DMS114 treated with DMSO at 0.1 percent for 48 hours (cell line): ENCODE results near the gene SH3BP2.

Source experiments
- DNase-seq: peaks from one replicate; lab custom pipeline; 2025; ENCODE audit not compliant: unreplicated experiment; lab: John Stamatoyannopoulos, UW

The SH3BP2 gene

DNA sequence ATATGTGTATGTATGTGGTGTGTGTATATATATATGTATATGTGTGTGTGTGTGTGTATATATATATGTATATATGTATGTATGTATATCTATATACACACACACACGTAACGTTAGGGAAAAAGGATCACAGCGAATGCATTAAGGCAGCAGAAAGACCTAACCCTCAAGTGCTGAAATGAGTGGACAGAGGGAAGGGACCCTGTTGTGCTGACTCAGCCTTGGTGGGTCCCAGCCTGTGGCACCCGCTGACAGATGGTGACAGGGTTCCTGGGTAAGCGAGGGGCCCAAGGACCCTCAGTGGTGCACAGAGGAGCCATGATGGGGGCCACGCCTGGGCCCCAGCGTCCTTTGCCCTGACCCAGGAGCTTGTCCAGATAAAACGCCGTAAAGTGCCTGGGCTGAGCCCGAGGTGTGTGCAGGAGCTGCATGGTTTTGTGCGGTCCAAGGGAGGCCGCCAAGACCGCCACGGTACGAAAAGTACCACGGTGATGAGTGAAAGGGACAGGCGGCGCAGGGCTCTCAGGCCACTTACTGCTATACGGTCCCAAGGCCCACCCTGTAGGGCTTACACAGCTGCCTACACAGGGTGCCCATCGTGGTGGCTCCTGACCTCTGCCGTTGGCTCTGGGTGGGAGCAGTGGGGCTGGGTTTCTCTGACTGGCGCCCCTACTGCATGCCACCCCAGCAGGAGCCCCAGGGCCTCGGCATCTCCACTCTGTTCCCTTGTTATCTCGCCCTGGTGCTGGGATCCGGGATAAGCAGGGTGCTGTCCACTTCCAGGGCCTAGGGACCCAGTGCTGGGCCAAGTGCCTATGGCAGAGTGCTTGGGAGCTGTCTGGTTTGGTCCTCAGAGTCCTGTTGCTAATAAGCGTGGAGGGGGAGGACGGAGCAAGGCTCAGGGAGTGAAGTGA, 10.0 kb downstream of the SH3BP2 start:
- no peak for DNase-seq

DNA sequence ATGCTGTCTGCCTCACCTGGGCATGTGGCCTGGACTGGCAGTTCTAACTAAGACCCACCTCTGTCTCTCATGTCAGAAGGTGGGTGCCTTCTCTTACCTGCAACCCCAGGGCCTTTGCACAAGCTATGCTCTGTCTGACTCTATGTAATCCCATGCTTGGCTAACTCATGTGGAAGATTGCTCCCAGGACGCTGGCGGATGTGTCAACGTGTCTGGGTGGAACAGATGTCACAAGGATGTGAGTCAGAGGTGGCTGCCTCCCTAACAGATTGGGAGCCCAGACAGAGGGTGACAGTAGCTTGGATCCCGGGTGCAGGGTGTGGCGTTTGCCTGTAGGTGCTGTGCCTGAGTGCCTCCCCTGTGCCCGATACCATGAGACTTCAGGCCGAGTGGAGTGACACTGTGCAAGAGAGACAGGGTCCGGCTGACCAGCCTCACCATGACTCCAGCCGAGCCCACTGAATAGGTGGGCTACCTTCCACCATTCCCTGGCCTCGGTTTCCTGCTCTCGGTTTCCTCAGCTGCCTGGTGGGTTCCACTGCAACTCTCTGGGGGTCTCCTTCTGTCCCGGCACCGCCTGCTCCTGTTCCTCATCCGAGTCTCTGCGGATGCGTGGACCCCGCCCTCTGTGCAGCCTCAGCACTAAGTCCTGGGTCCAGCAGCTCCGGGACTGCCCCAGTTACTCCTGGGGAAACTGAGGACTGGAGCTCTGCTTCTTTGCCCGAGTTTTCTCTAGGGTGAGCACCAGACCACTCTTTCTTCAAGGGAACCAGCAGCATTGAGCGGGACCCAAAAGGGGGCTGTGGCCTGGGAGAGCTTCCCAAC, 11.0 kb downstream of the SH3BP2 start:
- no peak for DNase-seq

DNA sequence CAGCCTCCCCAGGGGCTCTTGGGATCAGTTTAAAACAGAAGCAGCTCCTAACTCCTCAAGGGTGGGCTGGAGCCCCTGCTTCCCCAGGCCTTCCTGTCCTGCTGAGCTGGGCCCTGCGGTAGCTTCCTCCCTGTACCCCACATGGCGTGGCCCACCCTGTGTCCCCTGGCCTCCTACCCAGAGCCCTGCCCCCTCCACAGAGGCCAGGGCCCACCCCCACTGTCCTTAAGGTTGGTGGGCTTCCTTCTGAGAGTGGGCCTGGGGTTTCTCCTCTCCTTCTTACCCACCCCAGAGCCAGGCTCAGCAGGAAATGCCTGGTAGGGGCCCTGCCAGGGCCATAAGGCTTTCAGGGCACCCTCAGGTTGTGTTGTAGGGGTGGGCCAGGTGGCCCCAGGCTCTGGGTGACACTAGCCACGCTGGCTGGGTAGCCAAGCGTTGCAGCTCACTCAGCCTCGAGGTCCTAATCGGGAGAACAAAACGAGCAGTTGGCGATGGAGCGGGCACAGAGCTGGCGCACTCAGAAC, 11.6 kb downstream of the SH3BP2 start:
- DNase-seq, result no peak

DNA sequence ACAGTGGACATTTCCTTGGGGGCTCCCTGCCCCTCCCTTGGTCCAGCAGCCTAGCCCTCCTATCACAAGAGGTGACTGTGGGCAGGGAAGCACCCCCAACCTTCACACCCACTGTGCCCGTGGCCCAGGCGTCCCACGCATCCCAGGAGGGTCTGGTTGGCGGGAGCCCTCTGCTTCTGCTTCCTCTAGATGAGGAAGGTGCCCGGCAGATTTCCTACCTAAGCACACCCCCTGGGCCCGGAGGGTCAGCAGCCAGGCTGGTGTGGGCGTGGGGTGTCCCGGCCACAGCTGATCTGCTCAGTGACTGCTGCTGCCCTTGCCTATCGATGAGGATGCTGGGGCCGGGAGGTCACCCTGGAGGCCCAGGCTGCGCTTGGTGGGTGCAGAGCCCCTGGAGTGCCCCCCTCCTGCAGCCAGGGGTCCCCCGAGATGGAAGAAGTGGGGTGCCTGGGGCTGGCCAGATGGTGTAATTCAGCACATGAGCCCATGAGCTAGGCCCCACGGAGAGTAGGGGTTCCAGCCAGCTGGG, 12.2 kb downstream of the SH3BP2 start:
- DNase-seq, result no peak

DNA sequence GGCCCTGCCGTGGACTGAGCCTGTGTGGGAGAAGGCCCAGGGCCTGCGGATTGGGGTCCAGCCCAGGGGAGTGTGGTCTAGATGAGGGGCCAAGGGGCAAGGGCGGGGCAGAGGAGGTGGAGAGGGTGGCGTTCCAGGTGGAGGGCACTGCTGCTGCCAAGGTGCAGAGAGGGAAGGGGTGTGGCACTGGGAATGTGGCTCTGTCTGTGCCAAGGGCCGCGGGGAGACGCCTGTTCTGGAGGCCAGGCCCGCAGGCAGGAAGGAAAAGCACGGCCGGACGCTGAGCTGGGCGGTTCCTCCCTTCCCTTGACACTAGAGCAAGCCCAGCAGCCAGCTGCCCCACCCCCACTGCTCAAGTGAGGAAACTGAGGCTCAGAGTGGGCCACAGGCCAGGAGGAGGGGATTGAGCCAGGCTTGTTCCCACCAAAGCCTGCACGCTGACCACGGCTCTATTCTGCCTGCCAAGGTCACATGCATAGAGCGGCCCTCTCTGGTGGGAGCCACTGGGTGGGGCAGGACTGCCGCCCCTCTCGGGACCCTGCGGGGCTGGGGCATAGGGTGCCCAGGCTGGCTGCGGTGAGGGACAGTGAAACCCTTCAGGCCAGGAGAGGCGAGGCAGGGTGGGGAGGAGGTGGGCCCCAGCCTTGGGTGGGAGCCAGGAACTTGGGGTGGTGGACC, 13.0 kb downstream of the SH3BP2 start:
- DNase-seq, result no peak

DNA sequence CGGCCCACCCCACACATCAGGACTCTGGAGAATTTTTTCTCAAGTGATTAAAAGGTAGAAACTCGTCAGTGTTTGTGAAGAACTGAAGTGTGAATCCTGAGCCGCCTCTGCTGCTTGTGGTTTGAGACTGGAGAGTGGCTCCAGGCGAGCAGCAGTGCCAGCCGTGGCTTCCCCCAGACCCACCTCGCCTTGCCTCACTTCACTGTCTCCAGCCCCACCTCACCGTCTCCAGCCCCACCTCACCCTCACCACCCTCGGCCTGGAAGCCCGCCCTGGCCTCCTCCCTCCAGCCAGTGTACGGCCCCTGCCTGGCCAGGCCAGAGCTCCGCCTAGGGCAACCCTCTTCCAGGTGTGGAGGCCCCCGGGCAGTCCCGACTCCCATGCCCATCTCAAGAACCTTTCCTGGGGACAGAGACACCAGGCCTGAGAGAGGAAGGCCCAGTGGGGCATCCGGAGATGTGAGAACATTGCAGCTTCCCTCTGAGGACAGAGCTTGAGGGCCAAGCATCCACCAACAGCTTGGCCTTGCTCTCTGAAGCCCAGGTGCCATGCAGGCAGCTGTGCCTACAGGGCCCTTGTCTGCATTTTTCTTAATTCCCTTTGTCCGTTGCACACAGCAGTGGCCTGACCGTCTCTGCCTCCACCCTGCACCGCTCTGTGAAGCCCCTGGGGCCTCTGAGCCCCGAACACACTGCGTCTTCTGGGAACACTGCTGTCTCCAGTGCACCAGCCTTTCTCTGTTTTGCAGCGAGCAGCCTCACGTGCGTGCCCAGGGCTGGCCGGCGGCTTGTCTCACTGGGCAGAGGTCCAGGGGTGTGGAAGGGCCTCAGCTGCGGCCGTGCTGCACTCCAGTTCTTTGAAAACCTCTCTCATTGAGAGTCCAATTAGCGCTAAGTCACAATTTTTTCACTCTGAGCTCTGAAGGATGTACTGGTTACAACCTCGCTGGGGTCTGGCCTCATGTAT, 13.8 kb downstream of the SH3BP2 start:
- no peak for DNase-seq

DNA sequence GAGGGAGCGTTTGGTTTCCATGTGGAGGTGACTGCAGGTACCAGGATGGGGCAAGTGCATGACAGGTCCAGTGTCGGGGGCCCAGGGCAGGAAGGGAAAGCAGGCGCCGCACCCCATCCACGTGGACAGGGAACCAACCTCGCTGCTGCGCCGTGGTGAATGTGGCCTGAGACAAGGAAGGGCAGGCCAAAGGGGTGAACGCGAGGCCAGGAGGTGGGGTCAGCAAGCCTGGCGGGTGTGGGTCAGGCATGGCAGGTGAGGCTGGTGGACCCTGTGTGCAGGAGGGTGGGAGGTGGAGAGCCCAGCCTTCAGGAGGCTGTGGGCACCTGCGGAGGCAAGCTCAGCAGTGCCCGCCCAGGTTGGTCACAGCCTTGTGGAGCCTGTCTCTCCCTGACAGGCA, 14.7 kb downstream of the SH3BP2 start:
- no peak for DNase-seq

DNA sequence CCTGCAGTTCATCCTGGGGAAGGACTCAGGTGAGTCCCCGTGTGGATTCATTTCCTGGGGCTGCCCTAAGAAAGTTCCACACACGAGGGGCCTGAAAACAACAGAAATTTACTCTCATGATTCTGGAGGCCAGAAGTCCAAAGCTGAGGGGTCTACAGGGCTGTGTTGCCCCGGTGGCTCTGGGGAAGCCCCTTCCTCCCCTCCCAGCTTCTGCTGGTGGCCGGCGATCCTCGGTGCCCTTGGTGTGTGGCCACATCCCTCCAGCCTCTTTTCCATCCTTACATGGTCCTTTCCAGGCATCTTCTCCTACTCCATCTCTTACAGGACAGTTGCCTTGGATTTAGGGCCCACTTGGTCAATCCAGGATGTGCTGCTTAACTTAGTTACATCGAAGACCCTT, 15.1 kb downstream of the SH3BP2 start:
- no peak for DNase-seq

DNA sequence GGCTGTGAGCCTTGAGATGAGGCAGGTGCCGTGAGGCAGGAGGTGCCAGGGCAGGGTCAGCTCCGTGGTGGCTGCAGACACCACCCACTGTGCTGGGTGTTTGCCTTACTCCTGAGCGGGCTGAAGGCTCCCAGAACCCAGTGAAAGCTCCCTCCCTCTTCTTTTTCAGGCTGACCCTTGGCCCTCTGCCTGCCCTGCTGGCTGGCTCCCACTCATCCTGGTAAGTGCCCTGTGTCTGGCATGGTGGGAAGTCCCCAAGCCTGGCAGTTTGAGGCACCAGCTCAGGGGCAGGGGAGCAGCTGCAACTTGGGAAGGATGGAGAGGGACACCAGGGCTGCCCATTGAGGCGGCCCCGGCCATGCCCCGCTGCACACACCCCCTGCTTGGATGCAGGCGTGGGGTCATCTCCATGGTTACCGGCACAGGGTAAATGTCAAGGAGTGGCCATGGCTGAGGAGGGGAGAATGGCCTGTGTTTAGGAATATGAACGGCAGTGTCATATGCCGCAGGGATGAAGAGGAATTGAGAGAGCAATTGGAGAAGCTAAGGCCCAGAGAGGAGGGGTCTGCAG, 16.8 kb downstream of the SH3BP2 start:
- no peak for DNase-seq

DNA sequence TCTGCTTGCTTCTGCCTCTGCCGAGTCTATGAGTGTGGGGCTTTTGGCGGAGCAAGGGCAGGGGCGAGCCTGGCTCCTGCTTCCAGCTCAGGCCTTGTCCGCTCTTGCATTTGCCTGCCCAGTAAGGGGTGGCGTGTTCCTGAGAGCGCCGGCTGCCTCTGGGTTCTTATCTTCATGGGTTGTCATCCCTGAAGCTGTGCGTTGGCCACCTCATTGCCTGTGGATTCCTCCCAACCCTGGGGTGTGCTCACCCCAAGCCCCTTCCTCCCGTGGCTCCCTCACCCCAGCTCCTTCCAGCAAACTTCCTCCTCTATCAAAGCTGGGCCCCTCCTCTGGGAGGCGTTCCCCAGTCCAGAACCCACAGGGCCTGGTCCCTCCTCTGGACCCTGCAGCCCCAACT, 17.5 kb downstream of the SH3BP2 start:
- DNase-seq, result no peak

DNA sequence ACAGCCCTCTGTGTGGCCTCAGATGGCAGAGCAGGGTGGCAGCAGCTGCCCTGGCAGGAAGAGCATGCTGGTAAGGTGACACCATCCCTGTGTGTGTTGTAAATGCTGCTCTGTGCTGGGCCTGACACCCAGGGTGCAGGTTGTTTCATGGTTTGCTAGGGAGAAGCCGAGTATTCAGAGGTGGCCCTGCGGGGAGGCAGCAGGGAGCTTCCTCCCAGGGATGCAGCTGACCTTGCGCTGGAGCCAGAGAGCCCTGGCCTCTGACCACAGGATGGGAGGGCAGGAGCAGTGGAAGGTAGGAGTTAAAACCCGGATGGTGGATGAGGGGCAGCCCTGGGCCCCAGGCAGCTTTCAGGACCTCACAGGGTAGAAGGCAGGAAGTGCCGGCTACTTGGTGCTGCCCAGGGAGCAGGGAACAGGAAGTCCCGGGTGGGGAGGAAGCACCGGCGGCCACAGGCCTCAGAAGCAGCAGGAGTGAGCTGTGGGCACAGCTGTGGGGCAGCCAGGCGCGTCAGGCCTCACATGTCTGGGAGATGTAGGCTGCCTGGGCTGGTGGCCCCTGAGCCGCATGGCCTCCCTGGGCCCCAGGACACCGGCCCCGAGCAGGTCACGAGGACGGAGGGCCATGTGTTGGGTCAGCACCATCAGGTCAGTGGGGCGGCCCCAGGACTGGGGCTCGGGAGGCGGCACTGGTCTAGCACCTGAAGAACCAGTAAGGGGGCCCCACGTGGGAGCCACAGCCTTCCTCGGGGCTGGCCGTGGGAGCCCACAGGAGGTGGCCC, 19.1 kb downstream of the SH3BP2 start:
- no peak for DNase-seq

DNA sequence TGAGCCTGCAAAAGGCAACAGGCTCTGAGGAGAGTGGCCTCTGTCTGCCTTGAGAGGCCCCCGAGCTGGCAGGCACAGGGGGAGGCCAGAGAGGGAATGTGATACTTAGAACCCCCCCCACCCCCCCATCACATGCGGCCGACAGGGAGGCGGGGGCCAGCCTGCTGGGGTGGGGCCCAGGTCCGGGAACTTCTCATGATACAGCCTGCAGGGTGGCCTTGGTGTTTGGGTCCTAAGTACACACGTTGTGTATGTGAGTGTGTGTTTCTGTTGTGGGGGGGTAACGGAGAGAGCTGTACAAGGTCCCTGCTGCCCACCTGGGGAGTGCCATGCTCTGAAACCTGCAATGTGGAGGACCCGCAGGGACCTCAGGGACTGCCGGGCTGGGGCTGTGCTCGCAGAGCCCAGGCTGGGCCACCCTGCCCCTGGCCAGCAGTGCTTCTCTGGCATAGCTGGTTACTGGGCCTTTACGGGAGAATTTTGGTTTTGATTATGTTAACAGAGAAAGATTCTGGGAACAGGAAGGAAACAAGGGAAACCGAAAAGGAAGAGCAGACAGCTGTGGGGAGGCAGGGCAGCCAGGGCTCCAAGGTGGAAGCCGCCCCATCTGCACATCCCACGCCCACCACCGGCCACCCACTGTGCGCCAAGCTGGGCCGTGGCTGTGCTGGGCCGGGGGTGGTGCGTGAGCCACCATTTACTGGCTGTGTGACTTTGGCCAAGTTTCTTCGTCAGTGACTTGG, 19.9 kb downstream of the SH3BP2 start:
- DNase-seq, result no peak

DNA sequence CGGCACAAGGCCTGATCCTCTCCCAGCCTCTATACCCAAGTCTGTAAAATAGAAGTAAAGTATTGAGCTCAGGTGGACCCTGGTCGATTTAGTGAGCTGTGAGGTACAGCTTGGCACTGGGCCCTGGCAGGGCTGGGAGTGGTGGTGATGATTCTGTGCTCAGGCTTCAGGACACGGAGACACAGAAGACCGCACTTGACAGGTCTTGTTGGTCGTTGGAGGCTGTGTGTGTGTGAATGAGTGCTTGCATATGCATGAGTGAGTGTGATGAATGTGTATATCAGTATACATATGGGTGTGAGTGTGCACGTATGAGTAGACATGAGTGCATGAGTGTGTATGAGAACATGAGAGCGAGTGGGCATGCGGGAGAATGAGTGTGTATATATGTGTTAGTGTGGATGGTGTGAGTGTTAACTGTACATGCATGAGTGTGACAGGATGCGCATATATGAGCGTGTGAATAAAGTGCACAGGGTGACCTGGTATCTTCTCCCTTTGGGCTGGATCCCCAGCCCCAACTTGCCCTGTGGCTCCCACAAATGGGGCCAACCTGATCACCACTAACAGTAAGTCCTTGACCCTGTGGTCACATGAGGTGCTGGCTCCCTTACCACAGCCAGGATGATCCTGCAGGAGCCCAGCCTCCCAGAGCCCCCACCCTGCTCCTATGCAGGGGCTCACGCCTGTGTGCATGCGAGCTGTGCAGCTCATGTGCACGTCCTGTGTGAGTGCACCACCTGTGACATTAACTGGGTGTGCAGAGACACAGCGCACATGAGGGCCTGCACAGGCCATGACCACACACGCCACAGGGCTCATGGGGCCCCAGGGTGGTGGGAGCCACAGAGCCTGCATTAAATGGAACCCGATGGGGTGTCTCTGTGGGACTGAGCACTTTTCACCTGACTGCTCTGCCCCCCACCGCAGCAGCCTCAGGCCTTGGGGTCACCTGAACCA, 20.8 kb downstream of the SH3BP2 start:
- no peak for DNase-seq

DNA sequence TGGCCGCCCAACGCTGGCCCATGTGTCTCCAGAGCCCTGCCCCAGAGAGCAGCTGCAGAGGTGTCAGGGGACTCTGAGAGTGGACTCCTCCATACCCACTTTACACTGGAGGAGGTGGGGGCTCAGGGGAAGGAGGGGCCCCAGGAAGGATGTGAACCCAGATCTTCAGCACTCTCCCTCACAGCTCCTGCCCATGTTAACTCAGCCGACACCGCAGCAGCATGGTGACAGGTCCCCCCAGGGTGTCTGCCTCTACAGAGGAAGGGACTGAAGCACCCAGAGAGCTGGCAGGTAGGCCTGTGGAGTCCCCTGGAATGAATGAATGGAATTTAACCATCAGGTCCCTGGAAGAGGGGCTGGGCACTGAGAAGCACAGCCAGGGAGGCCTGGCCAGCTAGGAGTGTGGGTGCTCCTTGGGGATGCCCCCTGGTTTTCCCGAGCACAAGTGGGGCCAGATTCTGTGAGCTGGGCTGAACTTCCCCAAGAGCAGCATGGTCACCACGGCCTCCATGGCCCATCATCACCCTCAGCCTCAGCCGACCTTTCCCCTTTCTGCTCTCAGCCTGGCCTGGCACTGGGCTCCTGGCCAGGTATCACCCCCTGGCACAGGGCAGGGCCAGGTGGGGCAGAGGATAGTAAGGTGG, 21.9 kb downstream of the SH3BP2 start:
- no peak for DNase-seq

DNA sequence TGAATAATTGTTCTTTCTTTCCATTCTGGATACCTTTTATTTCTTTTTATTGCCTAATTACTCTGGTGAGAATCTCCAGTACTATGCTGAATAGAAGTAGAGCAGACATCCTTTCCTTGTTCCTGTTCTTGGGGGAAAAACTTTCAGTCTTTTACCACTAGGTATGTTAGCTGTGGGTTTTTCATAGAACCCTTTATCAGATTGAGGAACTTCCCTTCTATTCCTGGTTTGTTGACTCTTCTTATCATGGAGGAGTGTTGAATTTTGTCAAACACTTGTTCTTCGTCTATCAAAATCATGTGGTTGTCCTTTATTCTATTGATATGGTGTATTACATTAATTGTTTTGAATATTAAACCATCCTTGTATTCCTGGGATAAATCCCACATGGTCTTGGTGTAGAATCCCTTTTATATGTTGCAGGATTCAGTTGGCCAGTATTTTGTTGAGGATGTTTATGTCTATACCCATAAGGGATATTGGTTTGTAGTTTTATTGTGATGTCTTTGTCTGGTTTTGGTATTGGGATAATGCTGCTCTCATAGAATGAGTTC, 23.6 kb downstream of the SH3BP2 start:
- no peak for DNase-seq

DNA sequence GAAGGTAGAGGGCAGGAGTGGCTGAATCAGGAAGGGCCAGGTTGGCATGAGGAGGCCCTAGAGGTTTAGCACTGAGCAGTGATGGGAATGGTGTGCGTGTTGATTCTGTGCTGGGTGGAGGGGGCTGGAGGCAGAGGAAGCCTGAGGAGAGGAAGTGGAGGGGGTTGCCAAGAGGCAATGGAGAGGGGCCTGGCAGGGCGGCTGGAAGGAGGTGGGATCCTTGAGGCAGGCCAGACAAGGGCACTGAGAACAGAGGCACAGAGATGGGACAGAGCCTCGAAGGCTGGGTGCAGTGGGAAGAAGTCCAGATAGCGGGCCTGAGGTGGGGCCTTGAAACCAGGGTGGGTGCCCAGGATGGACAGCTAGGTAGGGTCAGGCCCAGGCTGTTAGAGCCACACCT, 24.3 kb downstream of the SH3BP2 start:
- DNase-seq, result no peak
